Mesenchymal stem cell (in vitro differentiated cells and primary cell): Measurements from ENCODE around the gene EFEMP2.
A peak's percentile ranks its signal among the peaks of the same experiment; 100 is the strongest.
"Not testable (repeated sequence)": the region's sequence is repeated elsewhere in the genome, so short reads cannot be mapped to it uniquely, and the experiment has no call there.

Source experiments
- DNase-seq: peaks from one replicate; pipeline ENCODE4 v3.0.0-alpha.2; 2013
- H2AFZ ChIP-seq: one replicate; pipeline ENCODE4 v1.6.1; 2013; ENCODE audit warnings: low read depth, mild to moderate bottlenecking, control low read depth, inconsistent platforms, low read length, moderate library complexity
- H2AK5ac ChIP-seq: 2 replicates; pipeline ENCODE4 v1.6.1; 2013; ENCODE audit warnings: low read length, moderate library complexity, mild to moderate bottlenecking, inconsistent platforms; ENCODE audit not compliant: severe bottlenecking
- H2BK120ac ChIP-seq: one replicate; pipeline ENCODE4 v1.6.1; 2013; ENCODE audit warnings: low read depth, mild to moderate bottlenecking, inconsistent platforms, low read length, moderate library complexity
- H2BK12ac ChIP-seq, 2 experiments: one replicate each; pipeline ENCODE4 v1.6.1; 2013; ENCODE audit warnings: inconsistent platforms in 2 of 2, low read length in 2 of 2, mild to moderate bottlenecking in 2 of 2, moderate library complexity in 2 of 2, control low read depth in 1 of 2
- H2BK15ac ChIP-seq: one replicate; pipeline ENCODE4 v1.6.1; 2013; ENCODE audit warnings: mild to moderate bottlenecking, low read depth, inconsistent platforms; ENCODE audit not compliant: poor library complexity, severe bottlenecking
- H2BK5ac ChIP-seq: 2 replicates; pipeline ENCODE4 v1.6.1; 2013; ENCODE audit warnings: low read depth, mild to moderate bottlenecking, low read length, control low read depth, inconsistent platforms; ENCODE audit not compliant: poor library complexity, severe bottlenecking
- H3K14ac ChIP-seq, 2 experiments: one replicate each; pipeline ENCODE4 v1.6.1; 2013; ENCODE audit warnings: inconsistent platforms in 2 of 2, low read length in 2 of 2, control low read depth in 1 of 2, mild to moderate bottlenecking in 1 of 2, moderate library complexity in 1 of 2
- H3K18ac ChIP-seq, 2 experiments: one replicate each; pipeline ENCODE4 v1.6.1; 2013; ENCODE audit warnings: inconsistent platforms in 2 of 2, low read length in 2 of 2, control low read depth in 1 of 2, low read depth in 1 of 2, mild to moderate bottlenecking in 1 of 2
- H3K23ac ChIP-seq, 2 experiments: one replicate each; pipeline ENCODE4 v1.6.1; 2013; ENCODE audit warnings: inconsistent platforms in 2 of 2, low read length in 2 of 2, mild to moderate bottlenecking in 2 of 2, moderate library complexity in 2 of 2, control low read depth in 1 of 2
- H3K27ac ChIP-seq: 2 replicates; pipeline ENCODE4 v1.5.1; 2013; ENCODE audit warnings: mild to moderate bottlenecking, moderate library complexity, low read length, control low read depth, inconsistent platforms; ENCODE audit not compliant: poor library complexity, severe bottlenecking
- H3K27me3 ChIP-seq, 2 experiments: 2 replicates each; pipeline versions ENCODE4 v1.6.1 to v1.7.0; 2013; ENCODE audit warnings: low read length in 2 of 2, mild to moderate bottlenecking in 2 of 2, moderate library complexity in 2 of 2, control low read depth in 1 of 2, inconsistent platforms in 1 of 2; ENCODE audit not compliant: control insufficient read depth in 1 of 2, insufficient read depth in 1 of 2
- H3K36me3 ChIP-seq, 2 experiments: 2 replicates each; pipeline versions ENCODE4 v1.6.1 to v1.7.0; 2013; ENCODE audit warnings: low read length in 2 of 2, control low read depth in 1 of 2, inconsistent platforms in 1 of 2, low read depth in 1 of 2, mild to moderate bottlenecking in 1 of 2; ENCODE audit not compliant: insufficient read depth in 2 of 2, control insufficient read depth in 1 of 2
- H3K4ac ChIP-seq, 2 experiments: one replicate each; pipeline ENCODE4 v1.6.1; 2013; ENCODE audit warnings: inconsistent platforms in 2 of 2, low read length in 2 of 2, mild to moderate bottlenecking in 2 of 2, moderate library complexity in 2 of 2, control low read depth in 1 of 2, low read depth in 1 of 2
- H3K4me1 ChIP-seq: 2 replicates; pipeline ENCODE4 v1.6.1; 2013; ENCODE audit warnings: low read depth, low read length, control low read depth; ENCODE audit not compliant: control insufficient read depth, insufficient read depth
- H3K4me2 ChIP-seq: 2 replicates; pipeline ENCODE4 v1.6.1; 2013; ENCODE audit warnings: low read length, mild to moderate bottlenecking, inconsistent platforms; ENCODE audit not compliant: poor library complexity, severe bottlenecking
- H3K4me3 ChIP-seq, 2 experiments: 2 replicates each; pipeline versions ENCODE4 v1.5.1 to v1.7.0; 2013; ENCODE audit warnings: low read length in 2 of 2, mild to moderate bottlenecking in 2 of 2, control low read depth in 1 of 2, low read depth in 1 of 2; ENCODE audit not compliant: insufficient read depth in 1 of 2
- H3K79me1 ChIP-seq: replicated peaks from 2 replicates; pipeline ENCODE4 v1.6.1; 2013; ENCODE audit warnings: mild to moderate bottlenecking, control low read depth, low read length, inconsistent platforms; ENCODE audit not compliant: poor library complexity, severe bottlenecking
- H3K9ac ChIP-seq: 2 replicates; pipeline ENCODE4 v1.7.0; 2013; ENCODE audit warnings: mild to moderate bottlenecking, low read length, moderate library complexity
- H3K9me3 ChIP-seq: 2 replicates; pipeline ENCODE4 v1.7.0; 2013; ENCODE audit warnings: mild to moderate bottlenecking, low read length; ENCODE audit not compliant: control insufficient read depth
- H4K8ac ChIP-seq: one replicate; pipeline ENCODE4 v1.6.1; 2013; ENCODE audit warnings: inconsistent platforms, mild to moderate bottlenecking, low read length, moderate library complexity
- H4K91ac ChIP-seq: one replicate; pipeline ENCODE4 v1.6.1; 2013; ENCODE audit warnings: mild to moderate bottlenecking, low read length, inconsistent platforms
- WGBS: methylation state at CpG from one replicate; pipeline ENCODE4 v1.1.7; 2013; ENCODE audit warnings: mixed read lengths; 5-methylcytosine and 5-hydroxymethylcytosine counted together

Gene EFEMP2

DNA sequence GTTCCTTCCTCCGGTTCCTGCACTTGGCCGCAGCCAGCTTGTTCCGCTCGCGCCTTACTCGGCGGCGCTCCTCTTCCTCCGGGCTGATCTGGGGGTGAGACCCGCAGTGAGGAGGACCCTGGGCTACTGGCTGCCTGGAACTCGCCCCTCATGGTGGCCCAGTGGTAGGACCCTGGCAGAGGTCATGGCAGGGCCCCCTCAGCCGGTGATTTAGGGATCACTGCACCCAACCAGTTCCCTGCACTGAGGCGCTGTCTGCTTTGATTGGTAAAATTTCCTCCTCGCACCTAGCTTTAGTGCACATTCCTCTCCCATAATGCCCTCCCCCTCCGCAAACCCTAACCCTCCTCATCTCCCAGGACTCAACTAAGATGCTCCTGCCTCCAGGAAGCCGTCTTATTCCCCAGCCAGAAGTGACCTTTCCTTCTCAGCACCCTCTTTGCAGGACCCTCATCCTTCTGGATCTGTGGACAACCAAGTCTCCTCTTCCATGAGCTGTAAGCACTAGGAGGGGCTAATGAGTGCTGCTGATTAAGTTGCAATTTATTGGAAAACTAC is 21.5 kb upstream of the EFEMP2 start:
- peaks cover 49% of the 10 kb centered on the region for H3K4me1 ChIP-seq
- no peak overlapping the region for H3K4ac ChIP-seq
- H2AK5ac ChIP-seq = peak overlapping the region; percentile 63
- WGBS = 89% methylated on average over 16 of the region's 16 CpGs
- peaks cover 2% of the 10 kb centered on the region for H3K79me1 ChIP-seq
- no peaks in the 10 kb centered on the region for H3K27me3 ChIP-seq
- no peak overlapping the region for H3K4me2 ChIP-seq
- H2BK5ac ChIP-seq = no peak overlapping the region
- peak overlapping the region in 1 of 2 experiments; percentile 21 for H2BK12ac ChIP-seq
- peak overlapping the region; percentile 15 for H3K27ac ChIP-seq
- H3K36me3 ChIP-seq = peaks cover 50 to 57% of the 10 kb centered on the region in 2 experiments
- no peak overlapping the region for H3K14ac ChIP-seq
- H4K91ac ChIP-seq = peak overlapping the region; percentile 49
- peak overlapping the region; percentile 94 for H3K9ac ChIP-seq
- no peak overlapping the region for H2AFZ ChIP-seq
- H3K4me3 ChIP-seq = peak overlapping the region in 1 of 2 experiments; percentile 44
- no peak overlapping the region for H2BK120ac ChIP-seq
- no peak overlapping the region for H3K18ac ChIP-seq
- peak overlapping the region; percentile 76 for H4K8ac ChIP-seq
- no peak overlapping the region for H3K23ac ChIP-seq
- DNase-seq = no peak
- H3K9me3 ChIP-seq = no peaks in the 10 kb centered on the region
- no peak overlapping the region for H2BK15ac ChIP-seq

DNA sequence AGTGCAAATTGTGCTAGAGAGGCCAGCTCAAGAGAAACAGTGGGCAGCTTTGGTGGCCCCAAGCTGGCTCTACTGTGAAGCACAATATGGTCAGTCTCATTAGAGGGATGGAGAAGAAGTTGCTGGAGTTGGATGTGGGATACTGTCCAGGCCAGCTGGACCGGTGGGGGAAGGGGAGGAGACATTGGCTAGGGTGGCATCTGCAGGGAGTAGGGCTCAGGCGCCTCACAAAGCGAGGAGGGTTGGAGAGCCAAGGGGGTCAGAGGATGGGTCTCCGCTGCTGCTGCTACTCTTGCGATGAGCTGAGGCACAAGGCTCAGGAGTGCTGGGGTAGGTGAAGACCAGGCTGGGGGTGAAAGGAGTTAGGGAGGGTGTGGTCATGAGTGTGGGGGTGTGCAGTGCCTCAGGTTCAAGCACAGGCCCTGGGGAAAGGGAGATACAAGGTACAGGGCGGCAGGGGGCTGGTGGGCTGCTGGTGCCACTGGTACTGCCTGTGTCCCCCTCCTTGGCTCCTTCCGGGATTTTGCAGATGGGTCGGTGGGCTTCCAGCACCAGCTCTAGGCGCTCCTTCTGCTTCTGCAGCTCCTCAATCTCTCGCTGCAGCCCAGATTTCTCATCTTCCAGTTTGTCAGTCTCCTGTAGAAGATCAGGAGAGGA is 20.2 kb upstream of the EFEMP2 start:
- 88% methylated on average over 10 of the region's 10 CpGs for whole genome bisulfite sequencing
- peak overlapping the region; percentile 37 for H4K91ac ChIP-seq

DNA sequence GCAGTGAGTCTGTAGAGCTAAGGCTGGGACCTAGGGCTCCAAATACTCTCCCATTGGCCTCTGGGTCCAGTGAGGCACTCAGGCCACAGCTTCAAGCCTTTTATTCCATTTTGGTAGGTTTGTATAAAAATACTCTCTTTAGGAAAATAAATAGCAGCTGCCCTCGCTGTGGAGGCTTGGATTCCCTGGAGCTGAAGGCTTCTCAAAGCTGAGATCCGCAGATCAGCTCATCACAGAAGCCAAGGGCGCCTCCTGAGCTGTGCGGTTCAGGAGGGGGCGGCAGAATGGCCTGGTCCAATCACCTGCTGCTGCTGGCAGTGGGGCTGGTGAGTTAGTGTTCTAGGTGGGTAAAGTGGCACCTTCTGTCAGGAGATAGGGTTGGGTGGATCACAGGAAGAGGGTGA is 19.5 kb upstream of the EFEMP2 start:
- Histone ChIP-seq H3K4me2 (peak overlapping the region; percentile 97), H3K36me3 (peaks cover 46% of the 10 kb centered on the region in 2 experiments), H3K27ac (peak overlapping the region; percentile 73), H3K4me1 (peaks cover 49% of the 10 kb centered on the region), H3K9ac (peak overlapping the region; percentile 94), H3K4me3 (peak overlapping the region; percentile 63 to 84)
- not testable (repeated sequence) for DNase-seq, H2BK5ac ChIP-seq, H4K91ac ChIP-seq, H3K23ac ChIP-seq, H3K4ac ChIP-seq, H2BK15ac ChIP-seq, H2BK120ac ChIP-seq, H4K8ac ChIP-seq, H2AFZ ChIP-seq, H3K79me1 ChIP-seq, H2AK5ac ChIP-seq, H2BK12ac ChIP-seq, H3K14ac ChIP-seq, H3K18ac ChIP-seq, H3K27me3 ChIP-seq, H3K9me3 ChIP-seq
- 67% methylated on average over 5 of the region's 5 CpGs for WGBS

More for the DNA sequence above, 20.2 kb upstream of the EFEMP2 start:
- Histone ChIP-seq H3K9me3 (no peaks in the 10 kb centered on the region), H3K27ac (no peak overlapping the region), H3K4ac (no peak overlapping the region), H3K4me3 (peak overlapping the region in 1 of 2 experiments; percentile 84), H3K14ac (no peak overlapping the region), H2BK15ac (peak overlapping the region; percentile 30), H3K4me2 (no peak overlapping the region), H3K4me1 (peaks cover 49% of the 10 kb centered on the region), H3K79me1 (peaks cover 2% of the 10 kb centered on the region), H2BK12ac (peak overlapping the region in 1 of 2 experiments; percentile 10), H2BK5ac (no peak overlapping the region), H3K23ac (no peak overlapping the region), H3K18ac (no peak overlapping the region), H2AFZ (no peak overlapping the region), H2AK5ac (no peak overlapping the region), H2BK120ac (no peak overlapping the region), H3K27me3 (no peaks in the 10 kb centered on the region), H3K36me3 (peaks cover 50 to 52% of the 10 kb centered on the region in 2 experiments), H3K9ac (peak overlapping the region; percentile 94), H4K8ac (no peak overlapping the region)
- DNase-seq = no peak
